Measurements from ENCODE around the gene PGBD1. TPM values are rescaled to one million over a fixed set of nuclear protein-coding genes. Genes with fewer than 3 reads are reported as not detected.

The PGBD1 gene
- total and polyA plus RNA-seq, 10 of the 15 experiments (the other 5 are each of a cell fraction or from before 2014, with no cell fraction given): 1.9 to 4.9 (median 3.8) TPM

GRCh38 chr6:28326371-28326948 is 45.1 kb downstream of the PGBD1 start:
- no peak for ATAC-seq
- ChIA-PET SMC1A (ENCODE audit: uncharacterized antibody, unreplicated experiment) (interaction anchor here (0.5 kb wide), 1 partner anchor 1089 kb away, joined by 3 read pairs; no protein-coding TSS in a partner anchor), POLR2A (no interaction called here), RAD21 (ENCODE audit: unreplicated experiment) (no interaction called here), CTCF (interaction anchor here (0.7 kb wide), 1 partner anchor 17 kb away, joined by 3 read pairs; no protein-coding TSS in a partner anchor)
- H3K4me2 ChIP-seq (ENCODE audit: control insufficient read depth, insufficient read depth): no peak overlapping the region
- H2AFZ ChIP-seq (ENCODE audit: control insufficient read depth, low read depth, low read length): no peak overlapping the region
- TF ChIP-seq CBX5 (IDR thresholded peaks at IDR 0.05; ENCODE audit: low read depth) (peak; percentile 96), BHLHE40 (IDR thresholded peaks at IDR 0.05; ENCODE audit: borderline replicate concordance in 1 of 2, low read depth in 2 of 2, low read length in 1 of 2) (no peak), KLF5 (IDR thresholded peaks at IDR 0.05; ENCODE audit: partially characterized antibody) (peak; percentile 62)
- no peaks in the 10 kb centered on the region for H3K27me3 ChIP-seq (replicated peaks in 1 of 2; ENCODE audit: control insufficient read depth in 2 of 2, insufficient read depth in 2 of 2, low read length in 1 of 2)
- H3K4me3 ChIP-seq: no peak overlapping the region
- no peaks in the 10 kb centered on the region for H4K20me1 ChIP-seq (ENCODE audit: control insufficient read depth, insufficient read depth)
- DNase-seq (ENCODE audit: low read depth, low spot score): no peak
- 66% methylated on average over 7 of the region's 7 CpGs for WGBS (ENCODE audit: insufficient coverage, insufficient replicate concordance, low lambda C conversion rate, missing lambda C conversion rate)
- H3K9ac ChIP-seq (ENCODE audit: control insufficient read depth, insufficient read depth, low read length): no peak overlapping the region
- H3K4me1 ChIP-seq (ENCODE audit: control insufficient read depth, insufficient read depth, low read length): no peaks in the 10 kb centered on the region
- BruUV-seq (replicated peaks): no TSS peak
- H3K79me2 ChIP-seq (ENCODE audit: control insufficient read depth, insufficient read depth, low read length): no peaks in the 10 kb centered on the region
- H3K9me3 ChIP-seq (replicated peaks; ENCODE audit: control insufficient read depth, insufficient read depth, low read length): peaks cover 15% of the 10 kb centered on the region
- in situ Hi-C loops (cut with MboI) (loop anchor here (25.0 kb wide), 1 partner anchor 1664 kb away; the partner anchor contains the start of gene ZNF322), intact Hi-C loops (cut with micrococcal nuclease; ENCODE audit: unreplicated experiment) (no loop called here)
- FAIRE-seq: no peak
- H3K36me3 ChIP-seq (ENCODE audit: control insufficient read depth in 2 of 2, insufficient read depth in 2 of 2, low read length in 1 of 2): peaks cover 0 to 7% of the 10 kb centered on the region in 2 experiments; a peak in 1 of 4 replicates
- H3K27ac ChIP-seq (ENCODE audit: control insufficient read depth, insufficient read depth): no peak overlapping the region

- H3K36me3 ChIP-seq (ENCODE audit: control insufficient read depth in 2 of 2, insufficient read depth in 2 of 2, low read length in 1 of 2): peaks cover 0 to 7% of the 10 kb centered on the region in 2 experiments; a peak in 1 of 4 replicates
- SMC1A ChIA-PET (ENCODE audit: uncharacterized antibody, unreplicated experiment): no interaction called here
- RAD21 ChIA-PET (ENCODE audit: unreplicated experiment): no interaction called here
- no peak overlapping the region for H3K4me3 ChIP-seq
- no TSS peak for BruUV-seq (replicated peaks)
- no peak overlapping the region for H2AFZ ChIP-seq (ENCODE audit: control insufficient read depth, low read depth, low read length)
- H3K4me1 ChIP-seq (ENCODE audit: control insufficient read depth, insufficient read depth, low read length): peaks cover 4% of the 10 kb centered on the region
- in situ Hi-C loops (cut with MboI): loop anchor here (25.0 kb wide), 1 partner anchor 1668 kb away; the partner anchor contains the start of gene ZNF322
- CTCF ChIA-PET: no interaction called here
- H3K9me3 ChIP-seq (replicated peaks; ENCODE audit: control insufficient read depth, insufficient read depth, low read length): peaks cover 15% of the 10 kb centered on the region
- POLR2A ChIA-PET: no interaction called here
- no peak overlapping the region for H3K27ac ChIP-seq (ENCODE audit: control insufficient read depth, insufficient read depth)
- H4K20me1 ChIP-seq (ENCODE audit: control insufficient read depth, insufficient read depth): no peaks in the 10 kb centered on the region
- no peak overlapping the region for H3K9ac ChIP-seq (ENCODE audit: control insufficient read depth, insufficient read depth, low read length)
- H3K4me2 ChIP-seq (ENCODE audit: control insufficient read depth, insufficient read depth): no peak overlapping the region
- ATAC-seq (no peak), FAIRE-seq (no peak), DNase-seq (ENCODE audit: low read depth, low spot score) (no peak)
- H3K79me2 ChIP-seq (ENCODE audit: control insufficient read depth, insufficient read depth, low read length): no peaks in the 10 kb centered on the region
- H3K27me3 ChIP-seq (replicated peaks in 1 of 2; ENCODE audit: control insufficient read depth in 2 of 2, insufficient read depth in 2 of 2, low read length in 1 of 2): no peaks in the 10 kb centered on the region
- intact Hi-C loops (cut with micrococcal nuclease; ENCODE audit: unreplicated experiment): no loop called here
- 4% methylated on average over 1 of the region's 1 CpG for WGBS (ENCODE audit: insufficient coverage, insufficient replicate concordance, low lambda C conversion rate, missing lambda C conversion rate)
- no peak for TF ChIP-seq SREBF1 (IDR thresholded peaks at IDR 0.05; ENCODE audit: low read length)
- no peak for TF ChIP-seq SRF (IDR thresholded peaks at IDR 0.05; ENCODE audit: low read depth in 2 of 2, low read length in 2 of 2)
- no peak for TF ChIP-seq E2F4 (IDR thresholded peaks at IDR 0.05; ENCODE audit: low read depth, low read length)
- TF ChIP-seq NFIC (IDR thresholded peaks at IDR 0.05; ENCODE audit: low read depth, low read length): no peak
- TF ChIP-seq SMARCA5 (IDR thresholded peaks at IDR 0.05): no peak
- TF ChIP-seq SIX5 (IDR thresholded peaks at IDR 0.05; ENCODE audit: low read depth, low read length, severe bottlenecking): no peak
- no peak for TF ChIP-seq RFX5 (IDR thresholded peaks at IDR 0.05; ENCODE audit: low read depth, low read length)
- no peak for TF ChIP-seq EZH2 (IDR thresholded peaks at IDR 0.05; ENCODE audit: borderline replicate concordance, control insufficient read depth, low read depth, low read length)
- no peak for TF ChIP-seq MLLT1 (IDR thresholded peaks at IDR 0.05)
- TF ChIP-seq ZSCAN29 (IDR thresholded peaks at IDR 0.05): no peak
- no peak for TF ChIP-seq SMAD5 (IDR thresholded peaks at IDR 0.05; ENCODE audit: low read depth)
- no peak for TF ChIP-seq NR2F1 (conservative IDR thresholded peaks at IDR 0.05)
- no peak for TF ChIP-seq ZBED1 (IDR thresholded peaks at IDR 0.05; ENCODE audit: borderline replicate concordance)
- TF ChIP-seq IRF4 (IDR thresholded peaks at IDR 0.05; ENCODE audit: low read depth, low read length): no peak
Observed at GRCh38 chr6:28330041-28330440, 48.7 kb downstream of the PGBD1 start.
